Gastroesophageal sphincter (tissue), 4 donors: ENCODE data around the gene AKAP5. TPM values are rescaled to one million over a fixed set of nuclear protein-coding genes. Genes with fewer than 3 reads are reported as not detected.

ENCODE experiments used
- ATAC-seq: fragments of 150-250 bp; one replicate; pipeline ENCODE4 v1.9.1; 2016; ENCODE audit warnings: mild to moderate bottlenecking, moderate library complexity
- H3K27ac ChIP-seq, 4 donors: fragments of 200-600 bp; sonication (generic) in 3 of 4; 1 replicate in 3 of 4; 2 replicates in 1 of 4; pipeline ENCODE4 v1.5.1; 2016 to 2019
- H3K27me3 ChIP-seq: fragments of 200-600 bp; sonication (generic); one replicate; pipeline ENCODE4 v1.5.1; 2019
- H3K36me3 ChIP-seq, 2 donors: fragments of 200-600 bp; sonication (generic); one replicate each; pipeline ENCODE4 v1.5.1; 2019; ENCODE audit warnings: control low read depth in 1 of 2
- H3K4me1 ChIP-seq, 3 donors: fragments of 200-600 bp; sonication (generic); 1 replicate in 2 of 3; 2 replicates in 1 of 3; pipeline ENCODE4 v1.5.1; 2016 to 2019; ENCODE audit warnings: control low read depth in 2 of 3
- H3K4me3 ChIP-seq, 2 donors: fragments of 200-600 bp; sonication (generic); one replicate each; pipeline ENCODE4 v1.5.1; 2019; ENCODE audit warnings: mild to moderate bottlenecking in 1 of 2, moderate library complexity in 1 of 2
- H3K9me3 ChIP-seq, 3 donors: fragments of 200-600 bp; sonication (generic); one replicate each; pipeline ENCODE4 v1.5.1; 2017 to 2019; ENCODE audit warnings: control low read depth in 2 of 3
- EP300 ChIP-seq: sonication (generic); formaldehyde crosslinking; IDR thresholded peaks from one replicate; pipeline ENCODE4 v1.6.1; 2017; ENCODE audit warnings: antibody characterized with exemption, mild to moderate bottlenecking
- POLR2A ChIP-seq, 2 donors: fragments of 450-650 bp; IDR thresholded peaks; one replicate each; pipeline ENCODE4 v1.6.1; 2017; ENCODE audit warnings: antibody characterized with exemption in 2 of 2, mild to moderate bottlenecking in 2 of 2, moderate library complexity in 1 of 2
- POLR2AphosphoS5 ChIP-seq: sonication (generic); formaldehyde crosslinking; IDR thresholded peaks from one replicate; pipeline ENCODE4 v1.6.1; 2017; ENCODE audit warnings: antibody characterized with exemption
- WGBS, 2 donors: methylation state at CpG; one replicate each; pipeline ENCODE4 v1.1.5; 2018; ENCODE audit warnings: low coverage in 1 of 2; 5-methylcytosine and 5-hydroxymethylcytosine counted together
- total RNA-seq, 4 donors: library from RNA; depleted of rRNA; stranded (reverse); fragments of >200 nt; gene quantifications; one replicate each; pipeline ENCODE4 v1.1.0, GENCODE V29; 2016
- TF ChIP-seq, protein P1 (sequence below), 4 experiments: fragments of 200-600 bp in 2 of 4; fragments of 450-650 bp in 2 of 4; sonication (generic) in 1 of 4; IDR thresholded peaks; one replicate each; pipeline ENCODE4 v1.5.1; 2017 to 2019; ENCODE audit warnings: antibody characterized with exemption in 4 of 4, mild to moderate bottlenecking in 2 of 4, moderate library complexity in 2 of 4

The AKAP5 gene
- total RNA-seq, 4 donors from 2014 or later, result 1.9 to 2.6 (median 2.2) TPM

DNA sequence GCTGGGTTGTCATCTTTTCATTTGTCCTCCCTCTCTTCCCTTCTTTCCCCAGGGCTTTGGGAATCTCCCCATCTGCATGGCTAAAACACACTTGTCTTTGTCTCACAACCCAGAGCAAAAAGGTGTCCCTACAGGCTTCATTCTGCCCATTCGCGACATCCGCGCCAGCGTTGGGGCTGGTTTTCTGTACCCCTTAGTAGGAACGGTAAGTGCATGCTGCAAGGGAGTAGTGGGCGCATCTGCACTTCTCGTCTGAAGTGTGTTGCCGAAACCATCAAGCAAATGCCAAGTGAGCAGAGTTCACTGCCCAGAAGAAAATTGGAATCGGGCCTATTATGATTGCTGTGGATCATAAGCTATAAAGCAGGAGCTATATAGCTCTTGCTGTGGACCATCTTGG lies 10.6 kb upstream of the AKAP5 start:
- no peak overlapping the region for H3K27ac ChIP-seq
- no peak overlapping the region for H3K4me3 ChIP-seq
- H3K36me3 ChIP-seq, result peaks cover 0 to 72% of the 10 kb centered on the region in 2 donors
- no peaks in the 10 kb centered on the region for H3K27me3 ChIP-seq
- WGBS, 2 donors, result 93 to 100% methylated on average over 1 to 6 of the region's 10 CpGs
- no peaks in the 10 kb centered on the region for H3K4me1 ChIP-seq
- no peak for ATAC-seq
- H3K9me3 ChIP-seq, result no peaks in the 10 kb centered on the region
- no peak for TF ChIP-seq EP300
- TF ChIP-seq, protein P1, sequence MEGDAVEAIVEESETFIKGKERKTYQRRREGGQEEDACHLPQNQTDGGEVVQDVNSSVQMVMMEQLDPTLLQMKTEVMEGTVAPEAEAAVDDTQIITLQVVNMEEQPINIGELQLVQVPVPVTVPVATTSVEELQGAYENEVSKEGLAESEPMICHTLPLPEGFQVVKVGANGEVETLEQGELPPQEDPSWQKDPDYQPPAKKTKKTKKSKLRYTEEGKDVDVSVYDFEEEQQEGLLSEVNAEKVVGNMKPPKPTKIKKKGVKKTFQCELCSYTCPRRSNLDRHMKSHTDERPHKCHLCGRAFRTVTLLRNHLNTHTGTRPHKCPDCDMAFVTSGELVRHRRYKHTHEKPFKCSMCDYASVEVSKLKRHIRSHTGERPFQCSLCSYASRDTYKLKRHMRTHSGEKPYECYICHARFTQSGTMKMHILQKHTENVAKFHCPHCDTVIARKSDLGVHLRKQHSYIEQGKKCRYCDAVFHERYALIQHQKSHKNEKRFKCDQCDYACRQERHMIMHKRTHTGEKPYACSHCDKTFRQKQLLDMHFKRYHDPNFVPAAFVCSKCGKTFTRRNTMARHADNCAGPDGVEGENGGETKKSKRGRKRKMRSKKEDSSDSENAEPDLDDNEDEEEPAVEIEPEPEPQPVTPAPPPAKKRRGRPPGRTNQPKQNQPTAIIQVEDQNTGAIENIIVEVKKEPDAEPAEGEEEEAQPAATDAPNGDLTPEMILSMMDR (IDR thresholded peaks at IDR 0.05), result no peak
- no peak for TF ChIP-seq POLR2AphosphoS5
- TF ChIP-seq POLR2A (IDR thresholded peaks at IDR 0.05), result no peak

GRCh38 chr14:64459405-64460136 lies 5.7 kb upstream of the AKAP5 start:
- peaks cover 0 to 3% (median 0%) of the 10 kb centered on the region in 3 donors for H3K4me1 ChIP-seq
- no peaks in the 10 kb centered on the region for H3K9me3 ChIP-seq
- H3K27ac ChIP-seq, result no peak overlapping the region
- H3K36me3 ChIP-seq, result peaks cover 0 to 40% of the 10 kb centered on the region in 2 donors
- no peak for ATAC-seq
- no peaks in the 10 kb centered on the region for H3K27me3 ChIP-seq
- 65 to 82% methylated on average over 4 of the region's 4 CpGs for WGBS, 2 donors
- TF ChIP-seq POLR2AphosphoS5 (no peak), EP300 (no peak), POLR2A (IDR thresholded peaks at IDR 0.05) (no peak)
- TF ChIP-seq, protein P1 (IDR thresholded peaks at IDR 0.05), result no peak
- no peak overlapping the region for H3K4me3 ChIP-seq

- H3K36me3 ChIP-seq, result peaks cover 0 to 23% of the 10 kb centered on the region in 2 donors
- no peak overlapping the region for H3K4me3 ChIP-seq
- TF ChIP-seq, protein P1 (IDR thresholded peaks at IDR 0.05), result no peak
- TF ChIP-seq POLR2A (IDR thresholded peaks at IDR 0.05) (no peak), EP300 (no peak), POLR2AphosphoS5 (no peak)
- H3K27ac ChIP-seq, result no peak overlapping the region
- WGBS, 2 donors, result 60 to 100% methylated on average over 2 of the region's 3 CpGs
- no peak for ATAC-seq
- H3K4me1 ChIP-seq, result peaks cover 0 to 11% (median 0%) of the 10 kb centered on the region in 3 donors
- no peaks in the 10 kb centered on the region for H3K27me3 ChIP-seq
- H3K9me3 ChIP-seq, result no peaks in the 10 kb centered on the region
Observed at GRCh38 chr14:64461221-64461620, 4.1 kb upstream of the AKAP5 start.

DNA sequence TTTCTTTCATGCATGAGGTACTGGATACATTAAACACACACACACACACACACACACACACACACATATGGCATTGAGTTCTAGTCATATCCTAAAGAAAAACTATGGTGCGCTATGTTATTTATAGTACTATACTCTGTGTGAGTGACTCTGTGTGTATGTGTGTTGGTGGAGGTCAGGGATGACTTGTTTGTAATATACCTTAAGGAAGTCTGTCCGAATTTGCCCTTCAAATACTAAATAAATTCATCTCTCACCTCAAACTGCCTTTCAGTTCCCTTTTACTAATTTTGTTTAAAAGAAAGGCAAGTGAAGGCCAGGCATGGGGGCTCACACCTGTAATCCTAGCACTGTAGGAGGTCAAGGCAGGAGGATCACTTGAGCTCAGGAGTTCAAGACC lies 2.1 kb upstream of the AKAP5 start:
- H3K27me3 ChIP-seq, result no peaks in the 10 kb centered on the region
- no peaks in the 10 kb centered on the region for H3K9me3 ChIP-seq
- H3K4me1 ChIP-seq, result peaks cover 0 to 16% (median 0%) of the 10 kb centered on the region in 3 donors
- WGBS, 2 donors, result 88 to 93% methylated on average over 2 of the region's 2 CpGs
- peaks cover 0 to 18% of the 10 kb centered on the region in 2 donors for H3K36me3 ChIP-seq
- no peak overlapping the region for H3K27ac ChIP-seq
- no peak for ATAC-seq
- TF ChIP-seq, protein P1 (IDR thresholded peaks at IDR 0.05), result no peak
- TF ChIP-seq EP300 (no peak), POLR2AphosphoS5 (no peak), POLR2A (IDR thresholded peaks at IDR 0.05) (no peak)
- H3K4me3 ChIP-seq, result no peak overlapping the region

- H3K4me3 ChIP-seq, result no peak overlapping the region
- peaks cover 0 to 16% of the 10 kb centered on the region in 2 donors for H3K36me3 ChIP-seq
- WGBS, 2 donors, result 94 to 96% methylated on average over 6 of the region's 6 CpGs
- H3K27me3 ChIP-seq, result no peaks in the 10 kb centered on the region
- H3K4me1 ChIP-seq, result peaks cover 0 to 16% (median 0%) of the 10 kb centered on the region in 3 donors
- no peak overlapping the region for H3K27ac ChIP-seq
- no peaks in the 10 kb centered on the region for H3K9me3 ChIP-seq
- TF ChIP-seq POLR2A (IDR thresholded peaks at IDR 0.05) (no peak), POLR2AphosphoS5 (no peak)
- TF ChIP-seq, protein P1 (IDR thresholded peaks at IDR 0.05), result no peak
- ATAC-seq, result no peak
Observed at GRCh38 chr14:64463873-64464272, 1.4 kb upstream of the AKAP5 start.
